Type B pancreatic cell (in vitro differentiated cells): ENCODE measurements around the gene GRM4. TPM values are rescaled to one million over a fixed set of nuclear protein-coding genes. Genes with fewer than 3 reads are reported as not detected.

Source experiments
- DNase-seq: peaks from one replicate; pipeline ENCODE4 v3.0.0; 2021; ENCODE audit warnings: mixed read lengths; ENCODE audit not compliant: unreplicated experiment; ENCODE audit errors: extremely low spot score
- H3K27ac Mint-ChIP-seq: 2 replicates; pipeline ENCODE4 v1.8.0; 2021; ENCODE audit warnings: mild to moderate bottlenecking, mixed read lengths
- H3K27me3 Mint-ChIP-seq: 2 replicates; pipeline ENCODE4 v1.8.0; 2021; ENCODE audit warnings: mixed read lengths
- H3K36me3 Mint-ChIP-seq: 2 replicates; pipeline ENCODE4 v1.8.0; 2021; ENCODE audit warnings: mixed read lengths
- H3K4me1 Mint-ChIP-seq: one replicate; pipeline ENCODE4 v1.8.0; 2021; ENCODE audit warnings: mixed read lengths; ENCODE audit not compliant: unreplicated experiment
- H3K4me3 Mint-ChIP-seq: 2 replicates; pipeline ENCODE4 v1.8.0; 2021; ENCODE audit warnings: mild to moderate bottlenecking, mixed read lengths
- H3K9me3 Mint-ChIP-seq: 2 replicates; pipeline ENCODE4 v1.8.0; 2021; ENCODE audit warnings: mixed read lengths
- CTCF ChIP-seq: fragments of 200-600 bp; sonication (generic); conservative IDR thresholded peaks from 2 replicates; pipeline ENCODE4 v1.5.0; 2021; ENCODE audit warnings: antibody characterized with exemption, mild to moderate bottlenecking
- total RNA-seq: library from RNA; stranded (reverse); gene quantifications from 2 replicates; pipeline ENCODE4 v1.2.1, GENCODE V29; 2021; ENCODE audit warnings: low replicate concordance

Gene GRM4
- total RNA-seq, 1 donor from 2014 or later: 2.2 TPM

GRCh38 chr6:34066772-34067770 lies 78.8 kb downstream of the GRM4 start:
- TF ChIP-seq CTCF: no peak
- Mint-ChIP-seq H3K27me3 (peaks cover 31% of the 10 kb centered on the region), H3K4me1 (no peaks in the 10 kb centered on the region), H3K4me3 (no peak overlapping the region), H3K27ac (no peak overlapping the region), H3K9me3 (no peaks in the 10 kb centered on the region), H3K36me3 (no peaks in the 10 kb centered on the region)
- DNase-seq: no peak

DNA sequence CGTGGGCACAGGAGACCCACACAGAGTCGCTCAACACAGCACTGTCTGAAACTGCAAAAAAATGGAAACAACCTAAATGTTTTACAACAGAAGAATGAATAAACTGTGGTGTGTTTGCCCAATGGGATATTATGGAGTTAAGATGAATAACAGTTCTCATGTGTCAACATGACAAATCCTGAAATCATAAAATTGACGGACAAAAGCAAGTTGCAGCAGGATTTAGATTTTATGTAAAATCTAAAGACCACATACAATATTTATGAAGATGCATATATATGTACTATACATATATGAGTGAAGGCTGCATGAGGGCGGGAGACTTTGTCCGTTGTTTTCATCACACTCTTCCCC lies 79.7 kb downstream of the GRM4 start:
- peaks cover 31% of the 10 kb centered on the region for H3K27me3 Mint-ChIP-seq
- DNase-seq: no peak
- H3K27ac Mint-ChIP-seq: no peak overlapping the region
- no peak overlapping the region for H3K4me3 Mint-ChIP-seq
- no peak for TF ChIP-seq CTCF
- H3K4me1 Mint-ChIP-seq: no peaks in the 10 kb centered on the region
- no peaks in the 10 kb centered on the region for H3K36me3 Mint-ChIP-seq
- H3K9me3 Mint-ChIP-seq: no peaks in the 10 kb centered on the region

DNA sequence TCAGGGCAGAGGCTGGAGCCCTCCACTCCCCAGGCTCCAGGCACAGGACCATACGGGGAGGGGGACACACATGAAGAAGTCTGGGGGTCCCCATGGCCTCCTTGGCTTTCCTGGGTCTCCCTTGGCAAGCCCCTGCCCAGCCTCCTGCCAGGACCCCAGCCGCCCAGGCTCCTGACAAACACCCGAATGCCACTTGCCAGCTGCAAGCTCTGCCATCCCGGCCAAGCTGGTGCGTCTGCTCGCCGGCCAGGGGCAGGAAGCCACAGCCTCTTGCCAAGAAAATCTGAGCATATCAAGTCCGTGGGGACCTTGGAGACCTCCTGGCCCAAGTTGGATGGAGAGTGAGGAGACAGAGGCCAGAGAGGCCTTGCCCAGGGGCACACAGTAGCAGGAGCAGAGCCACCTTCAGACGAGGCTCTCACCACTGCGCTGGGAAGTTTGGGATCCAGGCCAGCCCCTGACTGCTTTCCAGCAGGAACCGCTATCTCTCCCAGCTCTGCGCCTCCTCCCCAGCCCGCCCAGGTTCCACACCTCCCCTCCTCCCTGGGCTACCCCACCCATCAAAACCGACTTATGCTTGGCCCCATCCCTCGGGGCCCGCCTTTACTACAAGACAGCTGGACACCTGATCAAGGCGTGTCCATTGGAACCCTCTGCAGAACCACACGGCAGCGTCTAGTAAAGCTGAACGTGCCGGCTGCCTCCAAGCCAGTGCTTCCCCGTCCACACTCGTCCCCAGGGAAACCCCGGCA lies 80.2 kb downstream of the GRM4 start:
- no peak for DNase-seq
- Mint-ChIP-seq H3K9me3 (no peaks in the 10 kb centered on the region), H3K4me1 (no peaks in the 10 kb centered on the region), H3K36me3 (no peaks in the 10 kb centered on the region), H3K4me3 (no peak overlapping the region), H3K27me3 (peaks cover 31% of the 10 kb centered on the region), H3K27ac (no peak overlapping the region)
- no peak for TF ChIP-seq CTCF

DNA sequence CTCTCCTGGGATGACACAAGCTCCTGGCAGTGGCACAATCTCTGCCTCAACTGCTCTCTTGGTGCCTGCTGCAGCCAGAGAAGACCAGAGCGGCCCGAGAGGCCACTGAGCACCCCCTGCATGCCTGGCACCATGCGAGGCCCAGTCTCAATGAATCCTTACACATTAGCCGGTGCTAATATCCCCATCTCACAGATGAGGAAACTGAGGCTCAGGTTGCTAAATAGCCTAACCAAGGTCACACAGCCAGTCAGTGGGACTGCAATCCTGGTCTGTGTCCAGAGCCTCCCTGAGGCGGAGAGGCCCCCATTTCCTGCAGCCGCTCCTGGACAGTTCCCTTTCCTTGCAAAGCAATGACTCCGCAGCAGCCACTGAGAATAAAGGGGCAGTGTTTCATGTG lies 81.2 kb downstream of the GRM4 start:
- DNase-seq: no peak
- Mint-ChIP-seq H3K9me3 (no peaks in the 10 kb centered on the region), H3K36me3 (no peaks in the 10 kb centered on the region), H3K4me3 (no peak overlapping the region), H3K4me1 (no peaks in the 10 kb centered on the region), H3K27me3 (peaks cover 28% of the 10 kb centered on the region), H3K27ac (no peak overlapping the region)
- no peak for TF ChIP-seq CTCF

GRCh38 chr6:34063651-34064050 lies 82.2 kb downstream of the GRM4 start:
- H3K4me3 Mint-ChIP-seq: no peak overlapping the region
- H3K27ac Mint-ChIP-seq: no peak overlapping the region
- no peaks in the 10 kb centered on the region for H3K9me3 Mint-ChIP-seq
- DNase-seq: no peak
- H3K27me3 Mint-ChIP-seq: peaks cover 28% of the 10 kb centered on the region
- no peaks in the 10 kb centered on the region for H3K4me1 Mint-ChIP-seq
- TF ChIP-seq CTCF: no peak
- H3K36me3 Mint-ChIP-seq: no peaks in the 10 kb centered on the region
